NCI-H345 treated with DMSO at 0.1 percent for 48 hours (cell line): ENCODE data around the gene SPATS2L.

Experiments used
- DNase-seq: peaks from one replicate; lab custom pipeline; 2025; ENCODE audit not compliant: unreplicated experiment; lab: John Stamatoyannopoulos, UW

The SPATS2L gene

DNA sequence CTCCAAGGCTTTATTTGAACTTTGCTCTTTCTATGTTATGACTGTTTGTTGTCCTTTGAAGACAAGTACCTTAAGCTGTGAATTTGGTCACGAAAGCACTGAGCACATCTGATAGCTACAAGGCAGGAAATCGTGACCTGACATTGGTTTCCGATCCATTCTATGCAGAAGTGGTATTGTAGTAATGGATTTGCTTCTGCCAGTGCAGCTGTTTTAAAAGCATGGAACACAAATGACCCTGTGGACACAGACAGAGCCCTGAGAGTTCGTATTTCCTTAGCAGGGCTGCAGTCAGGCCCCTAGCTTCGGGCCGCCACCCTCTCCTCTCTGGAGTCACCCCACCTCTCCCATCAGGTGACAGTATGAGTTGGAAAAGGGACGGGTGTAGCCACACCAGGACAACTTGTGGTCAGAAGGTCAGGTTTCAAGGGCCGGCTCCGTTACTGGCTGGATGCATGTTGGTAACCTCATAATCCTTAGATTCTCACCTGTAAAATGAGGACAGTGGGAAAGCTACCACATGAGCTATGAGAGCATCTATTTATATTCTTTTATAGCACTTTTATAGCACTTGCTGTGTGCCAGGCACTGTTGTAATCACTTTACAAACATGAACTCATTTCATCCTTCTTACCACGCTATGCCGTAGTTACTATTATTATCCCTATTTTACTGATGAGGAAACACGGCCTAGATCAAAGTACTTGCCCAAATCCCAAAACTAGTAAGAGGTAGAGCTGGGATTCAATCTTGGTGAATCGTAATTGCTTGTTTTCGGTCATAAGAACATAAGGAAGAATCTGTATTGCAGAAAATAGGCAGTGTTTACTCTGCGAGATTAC, 70.2 kb downstream of the SPATS2L start:
- DNase-seq = no peak

DNA sequence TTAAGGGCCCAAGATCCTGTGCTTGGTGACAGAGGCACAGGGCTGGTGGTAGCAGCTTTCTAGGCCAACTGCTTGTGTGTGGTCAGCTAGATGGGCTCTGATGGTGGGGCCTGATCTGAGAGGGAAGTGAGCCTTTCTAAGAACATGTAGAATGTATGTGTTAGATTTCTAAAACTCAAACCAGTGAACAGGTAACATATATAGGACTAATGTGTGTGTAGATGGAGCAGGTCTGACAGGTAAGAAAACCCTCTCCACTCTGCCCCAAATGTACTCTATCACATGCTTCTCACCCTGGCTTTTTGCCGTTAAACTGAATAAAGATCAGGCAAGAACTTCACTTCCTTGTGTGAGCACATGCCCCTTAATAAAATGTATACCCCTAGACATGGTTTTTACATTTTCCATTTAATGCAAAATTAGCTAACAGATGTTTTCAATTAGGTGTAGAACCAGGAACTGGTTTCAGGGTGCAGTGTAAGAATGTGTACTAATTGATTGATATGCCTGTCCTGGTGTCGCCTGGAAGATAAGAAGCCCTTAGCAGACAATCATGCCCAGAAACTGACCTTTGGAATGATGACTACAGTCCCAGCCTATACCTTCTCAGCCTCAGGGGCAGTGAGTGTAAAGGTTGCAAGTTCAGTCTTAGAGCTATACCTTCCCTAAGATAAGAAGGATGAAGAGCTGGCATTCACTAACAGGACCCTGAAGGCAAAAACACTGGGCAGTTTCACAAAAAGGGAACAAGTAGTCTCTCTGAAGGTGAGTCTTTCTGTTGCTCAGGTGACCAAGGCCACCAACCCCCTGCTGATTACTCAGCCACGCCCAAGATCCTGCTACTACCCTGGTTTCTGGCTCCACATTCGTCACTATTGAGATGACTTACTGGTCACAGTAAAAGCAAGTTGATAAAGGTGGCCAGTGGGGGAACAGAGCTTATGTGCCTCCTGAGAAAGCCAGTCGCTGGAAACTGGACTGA, 71.2 kb downstream of the SPATS2L start:
- DNase-seq = no peak

DNA sequence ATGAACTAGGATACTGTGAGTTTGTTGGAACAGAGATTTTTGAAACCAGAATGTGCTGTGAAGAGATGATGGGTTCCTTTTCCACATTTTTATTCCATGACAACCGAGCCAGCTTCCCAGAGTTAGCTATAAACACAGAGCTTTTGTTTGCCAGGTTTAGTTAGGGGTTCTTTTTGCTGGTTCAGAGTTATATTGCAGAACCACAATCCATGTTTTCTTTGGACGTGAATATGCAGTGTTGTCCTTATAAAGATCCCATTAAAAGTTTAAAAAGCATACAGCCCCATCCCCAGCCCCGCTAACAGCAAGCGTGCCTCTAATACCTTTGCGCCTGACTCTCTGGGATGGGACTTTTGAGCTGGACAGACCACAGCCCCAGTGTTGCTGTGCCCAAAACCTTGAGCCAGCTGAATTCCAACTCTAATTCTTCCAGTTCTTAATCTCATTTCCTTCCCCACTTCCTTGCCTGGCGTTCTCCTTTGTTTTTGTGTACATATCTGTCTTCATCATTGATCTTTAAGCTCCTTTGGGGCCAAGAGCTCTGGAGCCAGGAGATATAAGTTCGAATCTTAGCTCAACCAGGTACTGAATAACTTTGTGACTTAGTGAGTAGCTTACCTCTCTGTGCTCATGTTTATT, 72.3 kb downstream of the SPATS2L start:
- no peak for DNase-seq

DNA sequence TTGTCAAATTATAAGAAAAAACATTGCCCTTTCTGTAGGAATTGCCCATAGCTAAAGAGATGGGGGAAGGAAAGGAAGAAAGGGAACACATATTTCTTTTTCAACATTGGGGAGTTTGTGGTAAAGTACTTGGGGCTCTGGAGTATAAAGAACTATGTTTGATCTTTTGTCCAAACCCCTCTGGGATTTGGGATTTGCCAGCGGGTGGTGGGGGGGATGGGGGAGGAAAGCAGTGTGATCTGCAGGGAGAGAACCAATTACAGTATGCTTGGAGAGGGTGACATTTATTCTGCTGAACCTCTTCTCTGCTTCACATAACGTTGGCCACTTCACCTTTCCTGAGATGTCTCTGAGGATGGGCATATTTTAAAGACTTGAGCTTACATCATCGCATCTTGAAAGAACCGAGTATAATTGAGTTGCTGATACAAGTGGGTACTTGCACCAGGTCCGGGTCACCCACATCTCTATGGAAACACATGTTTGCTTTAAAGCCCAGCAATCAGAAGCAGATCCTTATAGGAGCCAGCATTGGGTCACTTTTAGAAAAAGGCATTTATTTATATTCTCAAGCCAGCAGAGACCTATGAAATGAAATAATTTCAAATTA, 73.1 kb downstream of the SPATS2L start:
- DNase-seq = peak; percentile 61

DNA sequence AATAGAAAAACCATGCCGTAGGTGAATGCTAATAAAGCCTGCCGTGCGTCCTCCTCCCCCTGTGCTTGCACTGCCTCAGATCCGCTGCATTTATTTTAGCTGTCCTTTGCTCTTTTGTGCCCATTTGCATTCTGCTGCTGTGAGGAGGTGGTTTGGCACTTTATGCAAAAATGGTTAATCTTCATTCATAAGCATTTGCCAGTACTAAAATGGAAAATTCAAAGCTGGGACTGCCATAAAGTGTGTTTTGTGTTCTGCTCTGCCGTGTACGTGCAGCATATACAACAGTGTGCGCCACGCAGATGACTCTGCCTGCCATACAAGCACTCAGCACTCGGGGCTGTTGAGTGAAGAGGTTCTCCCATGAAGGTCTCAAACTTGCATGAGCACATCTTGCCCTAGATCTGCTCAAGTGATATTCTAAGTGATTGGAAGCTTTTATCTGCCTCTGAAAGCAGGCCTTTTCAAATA, 73.6 kb downstream of the SPATS2L start:
- peak; percentile 73 for DNase-seq

DNA sequence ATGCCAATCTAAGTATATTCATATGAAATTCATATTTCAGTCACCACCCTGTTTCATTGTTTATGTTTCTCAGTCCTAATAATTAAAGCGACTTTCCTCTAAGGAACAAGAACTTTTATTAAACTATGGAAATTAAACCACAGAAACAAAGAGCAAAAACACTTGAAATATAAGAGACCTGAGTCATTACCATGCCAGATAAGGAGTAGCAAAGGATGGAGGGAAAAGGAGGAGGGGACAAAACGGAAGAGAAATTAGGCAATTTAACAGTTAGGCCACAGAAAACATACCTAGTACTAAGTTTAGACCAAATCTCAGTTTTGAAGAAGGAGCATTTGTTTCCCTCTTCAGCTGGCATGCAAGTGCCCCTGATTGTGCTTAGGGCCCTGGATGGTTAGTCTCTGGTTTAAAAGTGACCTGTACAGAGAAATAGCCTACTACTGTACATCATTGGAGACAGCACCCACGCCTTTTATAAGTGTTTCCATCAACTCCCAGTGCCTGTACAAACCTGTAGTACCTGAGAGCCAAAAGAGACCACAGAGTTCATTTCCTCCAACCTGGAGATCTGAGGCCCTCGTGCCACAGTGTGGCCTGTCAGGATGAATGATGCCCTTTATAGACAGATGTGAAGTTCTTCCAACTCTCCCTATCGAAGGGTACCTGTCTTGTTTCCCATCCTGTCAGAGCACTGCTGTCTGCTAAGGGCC, 74.5 kb downstream of the SPATS2L start:
- no peak for DNase-seq

DNA sequence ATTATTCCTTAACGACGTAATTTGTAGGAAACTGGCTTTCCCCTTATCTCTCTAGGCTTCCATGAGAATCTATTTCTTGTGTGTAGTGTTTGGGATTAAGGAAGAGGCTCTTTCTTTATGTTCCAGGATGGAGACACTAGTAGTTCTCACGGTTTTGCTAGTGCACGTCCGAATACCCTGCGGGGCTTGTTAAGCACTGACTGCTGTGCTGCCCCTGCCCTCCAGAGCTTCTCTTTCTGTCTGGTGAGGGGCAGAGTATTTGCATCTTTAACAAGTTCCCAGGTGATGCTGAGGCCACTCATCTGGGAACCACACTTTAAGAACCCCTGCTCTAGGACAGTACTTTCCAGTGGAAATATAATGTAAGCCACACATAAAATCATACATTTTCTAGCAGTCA, 76.4 kb downstream of the SPATS2L start:
- no peak for DNase-seq

DNA sequence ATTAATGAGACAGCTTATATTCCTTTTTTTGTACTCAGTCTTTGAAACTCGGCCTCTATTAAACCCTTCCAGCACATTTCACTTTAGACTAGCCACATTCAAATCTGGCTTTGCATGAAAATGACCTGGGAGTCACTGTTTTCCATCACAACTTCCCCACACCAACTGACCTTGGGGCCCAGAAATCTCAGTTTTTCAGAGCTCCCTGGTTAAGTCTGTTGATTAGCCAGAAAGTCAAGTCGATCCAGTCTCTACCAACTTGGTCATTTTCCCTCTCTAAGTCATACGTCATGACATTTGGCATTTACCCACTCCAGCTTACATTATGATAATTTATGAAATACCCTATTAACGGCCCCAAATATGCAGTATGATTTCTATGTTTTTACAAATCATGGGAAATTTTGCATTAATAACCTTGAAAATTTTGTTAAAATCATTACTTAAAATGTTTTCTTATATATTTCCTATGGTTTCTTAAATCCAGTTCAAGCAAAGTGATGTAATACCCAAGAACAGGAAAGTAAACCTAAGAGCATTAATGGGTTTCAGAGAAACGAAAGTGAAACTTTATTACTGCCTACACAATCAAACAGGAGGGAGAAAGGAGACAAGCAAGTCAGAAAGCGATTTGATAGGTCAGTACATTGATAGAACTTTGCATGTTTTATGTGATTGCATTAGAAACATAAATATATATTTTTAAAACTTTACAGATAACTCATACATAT, 77.1 kb downstream of the SPATS2L start:
- no peak for DNase-seq

DNA sequence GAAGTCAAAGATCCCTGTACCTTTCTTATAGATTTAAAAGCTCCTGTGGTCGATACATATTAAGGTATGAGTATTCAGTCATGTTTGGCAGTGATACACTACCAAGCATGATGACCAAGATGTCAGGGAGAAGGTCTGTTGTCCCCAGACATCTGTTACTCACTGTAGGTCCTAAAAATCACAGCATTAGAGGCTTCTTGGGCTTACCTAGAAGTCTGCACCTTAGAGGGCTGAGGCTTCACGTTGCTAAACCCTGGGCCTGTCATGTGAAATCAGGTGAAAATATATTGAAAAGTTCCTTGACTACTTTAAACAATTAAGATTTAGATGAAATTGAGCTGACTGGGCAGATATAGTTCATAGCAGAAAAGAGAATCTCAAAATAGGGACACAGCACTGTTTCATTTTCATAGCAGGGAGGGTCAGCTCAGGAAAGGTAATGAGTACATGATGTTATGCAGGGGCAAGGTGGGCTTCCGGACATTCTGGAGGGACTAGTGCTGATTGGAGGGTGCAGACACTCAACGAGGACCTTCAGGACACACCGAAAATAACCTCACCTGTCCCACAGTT, 78.7 kb downstream of the SPATS2L start:
- no peak for DNase-seq

DNA sequence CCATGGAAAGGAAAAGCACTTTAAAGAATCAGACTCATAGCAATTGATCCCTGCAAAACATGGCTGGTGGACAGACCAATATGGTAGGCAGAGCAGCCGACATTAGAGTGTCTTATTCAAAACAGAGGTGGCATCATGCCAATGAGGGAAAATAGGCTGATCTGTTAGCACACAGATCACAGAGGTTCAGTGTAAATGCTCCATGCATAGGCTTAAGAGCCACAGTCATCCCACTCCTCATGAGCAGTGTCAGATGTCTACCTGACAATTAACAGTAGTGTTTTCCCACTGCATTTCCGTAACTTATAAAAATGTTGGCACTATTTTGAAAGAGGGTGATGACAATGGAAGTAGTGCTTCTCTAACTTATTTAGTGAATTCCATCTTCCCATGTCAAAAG, 86.7 kb downstream of the SPATS2L start:
- no peak for DNase-seq

DNA sequence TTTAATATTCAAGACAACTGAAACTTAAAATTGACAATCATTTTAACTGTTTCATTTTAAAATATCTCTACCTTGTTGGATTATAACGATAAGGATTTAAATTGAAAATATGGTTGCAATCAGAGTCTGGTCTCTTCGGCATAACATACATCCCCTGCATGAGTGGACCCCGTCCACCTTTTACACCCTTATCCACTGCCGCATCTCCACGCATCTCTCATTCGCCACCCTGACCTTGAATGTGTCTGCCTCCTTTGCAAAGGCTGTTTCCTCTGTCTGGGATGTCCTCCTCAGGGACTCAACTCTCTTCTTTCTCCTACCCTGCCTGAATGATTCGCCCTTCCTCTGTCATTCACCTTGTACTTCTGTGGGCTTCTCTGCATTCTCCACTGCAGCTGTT, 87.6 kb downstream of the SPATS2L start:
- DNase-seq = no peak

DNA sequence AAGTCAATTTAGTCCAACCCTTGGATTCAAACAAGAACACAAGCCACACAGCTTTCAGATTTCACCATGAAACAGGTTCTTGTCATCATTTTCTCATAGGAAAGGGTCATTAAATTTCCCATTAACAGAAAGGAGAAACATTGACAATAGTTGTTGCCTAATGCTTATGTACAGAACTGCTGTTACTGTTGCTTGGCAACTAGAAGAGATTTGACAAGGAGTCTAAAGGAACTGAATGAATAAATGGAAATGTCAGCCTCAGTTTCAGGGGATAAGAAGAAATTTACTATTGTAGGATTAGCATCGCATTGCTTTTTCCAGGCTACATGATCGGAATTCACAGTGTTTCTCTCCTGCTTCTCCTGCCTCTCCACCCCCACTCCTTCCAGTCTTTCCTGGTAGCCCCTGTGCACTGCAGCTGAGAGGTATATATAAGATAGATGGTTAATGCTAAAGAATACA, 90.3 kb downstream of the SPATS2L start:
- DNase-seq = no peak

DNA sequence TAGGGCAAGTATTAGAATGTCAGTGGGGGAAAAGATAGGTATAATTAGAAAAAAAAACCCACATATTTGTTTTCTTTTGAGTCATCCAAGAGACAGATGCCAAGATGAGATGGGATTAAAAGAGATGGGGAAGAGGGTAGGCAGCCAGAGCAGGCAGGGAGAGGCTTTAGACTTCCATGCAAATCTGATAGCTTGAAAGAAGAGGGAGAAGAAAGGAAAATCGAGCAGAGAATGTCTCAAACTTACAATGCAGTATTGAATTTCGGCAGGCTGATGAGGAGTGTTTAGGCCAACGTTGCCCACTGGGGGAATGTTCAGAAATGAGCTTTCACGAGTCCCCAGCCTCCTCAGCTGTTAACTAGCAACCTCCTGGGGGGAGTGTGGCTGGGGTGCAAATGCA, 91.3 kb downstream of the SPATS2L start:
- no peak for DNase-seq

DNA sequence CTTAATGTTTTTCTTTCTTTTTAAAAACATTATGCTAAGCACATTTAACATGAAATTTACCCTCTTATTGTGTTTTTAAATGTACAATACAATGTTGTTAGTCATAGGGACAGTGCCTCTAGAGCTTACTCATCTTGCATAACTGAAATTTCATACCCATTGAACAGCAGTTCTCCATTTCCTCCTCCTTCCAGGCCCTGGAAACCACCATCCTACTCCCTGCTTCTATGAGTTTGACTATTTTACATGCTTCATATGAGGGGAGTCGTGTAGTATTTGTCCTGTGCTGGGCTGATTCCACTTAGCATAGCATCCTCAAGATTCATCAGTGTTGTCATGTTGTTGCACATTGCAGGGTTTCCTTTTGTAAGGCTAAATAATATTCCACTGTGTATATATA, 92.6 kb downstream of the SPATS2L start:
- DNase-seq = no peak

DNA sequence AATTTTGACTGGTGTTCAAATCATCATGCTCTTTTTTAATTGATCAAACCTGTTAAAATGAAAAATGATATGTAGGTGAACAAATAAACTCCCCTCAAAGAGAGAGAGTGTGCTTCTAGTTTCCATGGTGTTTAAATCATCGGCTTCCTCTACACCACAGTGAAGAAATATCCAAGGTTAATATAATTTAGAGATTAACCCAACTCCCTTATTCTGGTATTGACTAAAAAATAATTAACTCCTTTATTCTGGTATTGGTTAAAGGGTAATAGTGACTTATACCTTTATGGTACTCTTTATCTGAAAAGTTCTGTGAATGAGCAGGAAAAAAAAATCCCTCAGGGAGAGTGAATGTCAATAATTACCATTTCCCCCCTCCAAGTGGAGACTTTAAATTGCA, 93.1 kb downstream of the SPATS2L start:
- DNase-seq = no peak

DNA sequence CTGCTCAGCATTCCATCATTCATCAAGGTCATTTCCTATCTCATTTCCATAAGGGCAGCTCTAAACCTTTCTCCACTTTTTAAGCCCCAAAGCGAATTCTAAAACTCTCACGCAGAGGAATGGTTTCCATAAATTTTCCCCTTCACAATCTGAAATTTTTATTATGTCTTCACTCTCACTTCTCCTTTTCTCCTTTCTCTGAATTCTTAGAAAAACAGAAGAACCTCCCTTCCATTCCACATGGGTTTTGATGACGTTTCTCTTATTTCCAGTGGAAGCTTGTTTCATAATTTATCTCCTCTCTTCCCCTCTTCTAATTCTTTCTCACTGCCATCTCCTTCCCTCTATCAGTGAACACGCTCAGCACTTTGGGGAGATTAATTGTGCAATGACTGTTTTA, 97.3 kb downstream of the SPATS2L start:
- no peak for DNase-seq

DNA sequence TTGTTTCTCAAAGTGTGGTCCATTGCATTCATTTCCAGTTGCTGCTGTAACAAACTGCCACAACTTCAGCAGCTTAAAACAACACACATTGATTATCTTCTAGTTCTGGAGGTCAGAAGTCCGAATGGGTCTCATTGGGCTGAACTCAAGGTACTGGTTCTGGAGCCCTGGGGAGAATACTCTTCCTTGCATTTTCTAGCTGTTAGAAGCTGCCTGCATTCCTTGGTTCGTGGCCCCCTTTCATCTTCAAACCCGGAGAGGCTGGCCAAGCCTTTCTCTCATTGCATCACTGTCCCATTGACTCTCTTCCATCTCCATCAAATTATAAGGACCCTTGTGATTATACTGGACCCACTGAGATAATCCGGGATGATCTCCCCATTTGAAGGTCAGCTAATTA, 98.1 kb downstream of the SPATS2L start:
- no peak for DNase-seq

DNA sequence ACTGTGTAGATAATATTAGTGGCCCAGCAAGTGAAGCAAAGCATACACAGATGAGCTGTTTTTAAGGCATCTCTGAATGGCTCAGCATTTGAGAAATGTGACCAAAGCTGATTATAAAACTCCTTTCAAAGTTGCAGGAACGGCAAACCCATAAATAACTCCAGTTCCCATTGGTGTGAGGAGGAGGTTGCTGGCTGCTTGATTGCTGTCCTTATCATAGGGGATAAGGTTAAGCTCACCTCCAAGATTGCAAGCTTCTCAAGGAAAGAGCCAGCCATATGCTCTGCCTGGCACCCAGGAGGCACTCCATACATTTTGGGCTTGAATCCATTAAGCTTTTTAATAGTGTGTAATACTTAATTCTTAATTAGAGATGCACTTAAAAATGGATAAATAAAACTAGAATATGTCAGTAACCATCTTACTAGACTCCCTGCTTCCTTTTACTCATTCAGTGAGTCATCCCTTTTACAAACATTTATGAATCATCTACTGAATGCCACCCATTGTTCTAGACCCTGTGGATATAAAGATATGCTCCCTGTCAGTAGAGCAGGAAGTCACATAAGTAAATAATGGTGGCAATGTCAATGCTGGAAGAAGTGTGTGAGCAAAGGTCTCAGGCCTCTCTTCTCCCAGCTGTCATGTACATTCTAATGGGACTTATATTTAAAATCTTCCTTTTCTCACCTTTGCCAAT, 99.3 kb downstream of the SPATS2L start:
- no peak for DNase-seq

DNA sequence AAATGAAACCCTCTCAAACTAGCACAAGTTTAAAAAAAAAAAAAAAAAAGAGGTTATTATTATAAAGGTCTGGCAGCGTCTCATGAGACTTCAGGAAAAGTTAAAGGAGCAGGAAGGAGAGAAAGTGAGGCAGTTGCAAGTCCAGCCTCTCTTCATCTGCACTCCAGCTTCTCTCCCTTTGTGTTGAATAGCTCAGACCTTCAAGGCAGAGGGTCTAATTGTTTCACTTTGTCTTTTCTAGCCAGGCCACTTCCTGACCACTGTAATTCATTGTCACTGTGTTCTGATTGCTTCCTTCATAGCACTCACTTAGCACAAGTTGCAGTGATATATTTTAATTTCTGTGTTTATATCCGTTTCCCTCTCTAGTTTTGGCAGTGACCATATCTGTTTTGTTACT, 99.9 kb downstream of the SPATS2L start:
- DNase-seq = no peak
